NCI-H345 treated with DMSO at 0.1 percent for 48 hours (cell line): ENCODE data around the gene FREM1.
"Not testable (repeated sequence)": the region's sequence is repeated elsewhere in the genome, so short reads cannot be mapped to it uniquely, and the experiment has no call there.

Source experiments
- DNase-seq: peaks from one replicate; lab custom pipeline; 2025; ENCODE audit not compliant: unreplicated experiment; lab: John Stamatoyannopoulos, UW

Gene FREM1, protein sequence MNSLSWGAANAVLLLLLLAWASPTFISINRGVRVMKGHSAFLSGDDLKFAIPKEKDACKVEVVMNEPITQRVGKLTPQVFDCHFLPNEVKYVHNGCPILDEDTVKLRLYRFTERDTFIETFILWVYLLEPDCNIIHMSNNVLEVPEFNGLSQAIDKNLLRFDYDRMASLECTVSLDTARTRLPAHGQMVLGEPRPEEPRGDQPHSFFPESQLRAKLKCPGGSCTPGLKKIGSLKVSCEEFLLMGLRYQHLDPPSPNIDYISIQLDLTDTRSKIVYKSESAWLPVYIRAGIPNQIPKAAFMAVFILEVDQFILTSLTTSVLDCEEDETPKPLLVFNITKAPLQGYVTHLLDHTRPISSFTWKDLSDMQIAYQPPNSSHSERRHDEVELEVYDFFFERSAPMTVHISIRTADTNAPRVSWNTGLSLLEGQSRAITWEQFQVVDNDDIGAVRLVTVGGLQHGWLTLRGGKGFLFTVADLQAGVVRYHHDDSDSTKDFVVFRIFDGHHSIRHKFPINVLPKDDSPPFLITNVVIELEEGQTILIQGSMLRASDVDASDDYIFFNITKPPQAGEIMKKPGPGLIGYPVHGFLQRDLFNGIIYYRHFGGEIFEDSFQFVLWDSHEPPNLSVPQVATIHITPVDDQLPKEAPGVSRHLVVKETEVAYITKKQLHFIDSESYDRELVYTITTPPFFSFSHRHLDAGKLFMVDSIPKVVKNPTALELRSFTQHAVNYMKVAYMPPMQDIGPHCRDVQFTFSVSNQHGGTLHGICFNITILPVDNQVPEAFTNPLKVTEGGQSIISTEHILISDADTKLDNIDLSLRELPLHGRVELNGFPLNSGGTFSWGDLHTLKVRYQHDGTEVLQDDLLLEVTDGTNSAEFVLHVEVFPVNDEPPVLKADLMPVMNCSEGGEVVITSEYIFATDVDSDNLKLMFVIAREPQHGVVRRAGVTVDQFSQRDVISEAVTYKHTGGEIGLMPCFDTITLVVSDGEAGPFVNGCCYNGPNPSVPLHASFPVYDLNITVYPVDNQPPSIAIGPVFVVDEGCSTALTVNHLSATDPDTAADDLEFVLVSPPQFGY (N-terminal part only)

DNA sequence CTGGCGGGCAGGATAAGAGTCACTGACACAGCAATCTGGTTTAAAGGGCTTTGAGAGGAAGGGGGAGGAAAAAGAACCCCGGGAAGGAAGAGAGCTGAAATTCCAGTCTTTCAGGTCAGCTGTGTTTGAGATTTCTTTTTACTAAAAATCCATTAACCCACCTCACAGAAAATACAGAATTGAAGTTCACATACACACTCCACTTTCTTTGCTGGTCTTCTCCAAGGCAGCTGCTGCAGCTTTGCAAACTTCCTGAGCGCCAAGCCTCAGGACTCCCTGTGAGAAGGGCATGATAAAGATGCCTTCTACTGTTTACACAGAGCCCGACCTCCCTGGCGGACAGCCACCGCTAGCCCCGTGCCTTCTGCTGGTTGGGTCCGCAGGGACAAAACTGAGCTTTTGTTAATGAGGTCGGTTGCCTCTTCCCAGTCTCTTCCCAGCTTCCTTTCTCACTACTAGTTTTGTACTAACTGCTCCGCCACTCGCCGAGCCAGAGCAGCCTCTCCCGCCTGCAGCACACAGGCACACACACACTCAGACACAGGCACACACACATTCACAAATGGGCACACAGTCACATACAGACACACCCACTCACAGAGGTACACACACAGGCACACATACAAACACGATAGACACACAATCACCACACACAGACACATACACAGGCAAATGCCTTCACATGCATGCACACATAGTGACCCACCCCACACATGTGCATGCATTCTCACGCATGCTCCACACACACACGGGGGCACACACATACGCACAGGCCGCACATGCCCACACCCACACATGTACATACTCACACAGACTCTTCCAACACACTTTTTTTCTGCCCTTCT lies at the start of gene FREM1:
Gene FREM1 (minus strand): TSS at position 468 of the 845 bp plus-strand sequence. CDS start 41,451 bp downstream, outside the sequence.
- DNase-seq, result peak; percentile 34

DNA sequence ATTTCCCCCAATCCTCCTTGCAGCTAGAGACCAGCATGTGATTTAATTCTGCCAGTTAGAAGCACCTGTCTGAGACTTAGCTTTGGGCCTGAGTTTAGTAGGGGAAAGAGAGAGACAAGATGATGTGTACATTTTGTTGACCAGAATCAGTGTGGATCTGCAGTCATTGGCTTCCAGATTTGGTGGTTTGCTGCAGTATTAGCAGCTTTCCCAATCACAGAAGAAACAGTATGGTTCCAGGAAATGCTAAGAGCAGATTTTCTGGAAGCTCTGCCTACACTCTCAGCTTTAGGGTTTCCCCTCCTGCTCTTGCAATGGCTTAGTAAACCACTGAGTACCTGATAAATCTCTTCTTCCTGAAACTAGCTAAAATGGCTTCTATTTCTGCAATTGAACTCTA lies 48.8 kb upstream of the FREM1 start:
- DNase-seq, result no peak

DNA sequence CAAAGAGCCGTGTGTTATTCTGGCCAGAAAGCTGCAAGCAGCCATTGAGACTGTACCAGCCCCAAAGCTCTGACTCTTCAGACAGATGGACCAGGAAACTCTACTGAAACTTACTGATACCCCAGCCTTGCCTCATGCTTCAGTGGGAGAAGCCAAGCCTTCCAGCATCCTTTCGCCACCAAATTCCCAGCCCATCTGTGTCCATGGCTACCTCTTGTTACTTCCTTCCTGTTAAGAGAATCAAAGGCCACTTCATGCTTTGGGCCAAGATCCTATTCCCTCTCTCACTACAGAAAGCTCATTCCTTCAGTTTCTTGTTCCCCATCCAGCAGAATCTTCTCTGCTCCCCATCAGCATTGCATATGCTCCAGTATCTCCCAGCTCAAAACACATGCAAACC lies 46.9 kb upstream of the FREM1 start:
- no peak for DNase-seq

DNA sequence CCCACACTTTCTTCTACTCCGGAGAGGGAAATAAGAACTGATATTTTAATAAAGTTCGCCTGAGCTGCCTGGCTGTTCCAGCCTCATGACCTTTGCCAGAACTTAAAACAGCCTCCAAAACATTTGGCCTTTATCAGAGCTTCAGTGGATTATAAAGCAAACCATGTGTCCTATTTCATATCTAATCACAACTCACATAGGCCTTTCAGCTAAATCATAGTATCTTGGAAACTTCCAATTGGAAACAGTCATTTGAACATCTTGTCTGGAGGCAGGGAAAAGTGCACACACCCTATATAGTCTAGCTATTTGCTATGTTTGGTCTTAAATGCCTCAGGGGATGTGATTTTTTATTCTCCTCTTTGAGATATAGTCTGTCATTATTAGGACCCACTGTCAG lies 46.0 kb upstream of the FREM1 start:
- DNase-seq, result no peak

DNA sequence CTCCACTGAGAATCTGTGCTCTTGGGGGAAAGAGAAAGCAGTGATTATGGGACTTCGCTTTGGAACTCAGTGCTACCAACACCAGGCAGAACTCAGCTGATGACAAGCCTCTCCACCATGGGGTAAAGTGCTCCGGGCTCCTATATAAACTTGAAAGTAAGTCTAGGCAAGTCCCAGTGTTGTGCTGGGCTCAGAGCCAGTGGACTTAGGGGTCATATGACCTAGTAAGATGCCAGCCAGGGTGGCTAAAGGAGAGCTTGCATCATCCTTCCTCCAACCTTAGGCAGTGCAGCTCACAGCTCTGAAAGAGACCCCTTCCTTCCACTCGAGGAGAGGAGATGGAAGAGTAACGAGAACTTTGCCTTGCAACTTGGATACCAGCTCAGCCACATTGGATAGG lies 35.1 kb upstream of the FREM1 start:
- DNase-seq, result no peak

DNA sequence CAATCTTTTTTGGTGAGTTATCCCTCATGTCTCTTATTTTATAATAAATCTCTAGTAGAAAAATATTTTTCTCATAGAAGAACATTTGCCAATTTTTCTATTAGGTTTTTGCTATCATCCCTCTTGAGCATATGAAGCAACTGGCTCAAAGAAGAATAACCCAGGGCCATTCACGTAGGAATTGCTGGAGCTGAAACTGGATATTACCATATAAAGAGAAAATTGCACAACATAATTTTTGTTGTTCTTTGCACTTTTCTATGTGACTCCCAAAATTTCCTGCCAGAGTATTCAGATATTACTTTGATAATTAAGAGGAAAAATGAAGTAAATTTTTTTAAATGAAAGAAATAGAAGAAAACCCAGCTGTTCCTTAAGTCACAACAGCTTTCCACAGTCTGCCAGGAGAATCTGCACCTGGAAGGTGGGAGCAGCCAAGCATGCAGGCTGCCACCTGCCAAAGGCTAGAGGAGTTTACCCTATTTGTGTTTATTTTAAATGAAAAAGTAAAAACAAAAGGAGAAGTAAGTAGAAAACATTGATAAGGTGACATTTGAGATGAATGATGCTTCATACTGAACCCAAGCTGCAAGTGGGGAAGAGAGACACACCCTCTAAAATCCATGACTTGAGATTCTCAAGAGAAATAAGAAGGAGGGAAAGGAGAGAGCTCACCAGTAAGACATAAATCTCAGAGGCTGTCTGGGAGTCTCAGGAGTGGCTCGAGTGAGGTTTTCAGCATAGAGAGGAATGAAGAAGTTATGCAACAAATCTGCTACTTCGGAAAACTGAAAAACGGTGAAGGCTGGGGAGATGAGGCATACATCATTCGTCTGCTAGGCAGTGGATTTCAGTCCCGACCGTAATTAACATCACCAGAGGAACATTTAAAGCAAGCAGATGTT lies 31.5 kb upstream of the FREM1 start:
- no peak for DNase-seq

DNA sequence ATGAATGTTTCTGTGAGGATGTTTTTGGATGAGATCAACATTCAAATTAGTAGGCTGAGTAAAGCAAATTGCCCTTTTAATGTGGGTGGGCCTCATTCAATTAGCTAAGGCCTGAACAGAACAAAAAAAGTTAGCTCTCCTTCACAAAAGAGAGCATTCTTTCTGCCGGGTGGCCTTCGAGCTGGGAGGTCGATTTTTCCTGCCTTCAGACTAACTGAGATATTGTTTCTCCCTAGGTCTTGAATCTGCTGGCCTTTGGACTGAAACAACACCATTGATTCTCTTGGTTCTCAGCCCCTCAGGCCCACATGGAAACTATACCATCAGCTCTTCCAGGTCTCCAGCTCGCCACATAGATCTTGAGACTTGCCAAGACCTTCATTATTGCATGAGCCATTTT lies 29.1 kb upstream of the FREM1 start:
- DNase-seq, result no peak

DNA sequence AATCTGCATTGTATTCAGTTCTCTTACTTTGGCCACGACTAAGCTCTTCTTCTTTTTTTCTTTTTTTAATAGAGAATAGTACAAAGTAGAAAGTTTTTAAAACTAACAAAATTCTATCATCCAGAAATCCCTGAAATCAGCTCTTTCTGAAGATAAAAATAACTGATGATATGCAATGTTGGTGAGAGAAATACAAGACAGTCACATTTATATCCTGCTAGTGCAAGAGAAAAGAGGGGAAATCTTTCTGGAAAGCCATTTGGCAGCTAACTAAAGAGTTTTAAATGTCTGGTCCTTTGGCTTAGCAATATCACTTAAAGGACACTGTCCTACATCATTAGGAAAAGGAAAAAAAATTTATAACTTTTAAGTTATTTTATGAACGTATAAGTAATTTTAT lies 27.0 kb upstream of the FREM1 start:
- DNase-seq, result no peak

DNA sequence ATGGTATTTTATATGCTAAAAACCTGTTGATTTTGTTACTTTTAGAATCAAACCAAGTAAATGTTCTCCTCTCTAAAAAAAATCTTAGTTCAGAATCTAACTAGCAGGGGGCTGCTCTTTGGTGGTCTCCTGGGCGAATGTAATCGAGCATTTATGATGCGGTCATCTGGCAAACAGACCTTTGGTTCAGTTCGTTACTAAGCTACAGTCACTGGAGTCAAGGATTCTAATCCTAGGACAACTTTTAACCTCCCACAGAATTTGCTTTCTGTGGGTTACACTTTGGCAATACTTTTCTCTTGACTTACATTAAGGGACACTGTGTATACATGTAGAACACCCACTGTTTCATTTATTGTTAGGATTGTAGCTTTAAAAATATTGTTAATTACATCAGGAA lies 26.3 kb upstream of the FREM1 start:
- no peak for DNase-seq

DNA sequence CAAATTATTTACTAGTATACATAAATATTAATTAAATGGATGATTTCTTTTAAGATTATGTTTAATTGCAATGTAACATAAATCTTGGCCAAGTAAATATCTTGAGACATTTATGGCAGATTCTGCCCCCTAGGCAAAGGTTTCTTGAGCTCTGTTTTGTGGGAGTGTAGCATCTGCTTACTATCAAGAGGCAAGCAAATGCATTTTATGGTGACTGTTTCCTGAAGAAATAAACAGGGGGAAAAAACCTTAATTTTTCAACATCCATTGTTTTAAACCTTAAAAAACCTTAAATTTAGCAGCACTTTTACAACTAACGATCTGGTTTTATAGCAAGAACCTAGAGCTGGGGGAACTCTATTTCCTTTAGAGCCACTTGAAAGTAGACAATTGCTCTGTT lies 25.7 kb upstream of the FREM1 start:
- no peak for DNase-seq

DNA sequence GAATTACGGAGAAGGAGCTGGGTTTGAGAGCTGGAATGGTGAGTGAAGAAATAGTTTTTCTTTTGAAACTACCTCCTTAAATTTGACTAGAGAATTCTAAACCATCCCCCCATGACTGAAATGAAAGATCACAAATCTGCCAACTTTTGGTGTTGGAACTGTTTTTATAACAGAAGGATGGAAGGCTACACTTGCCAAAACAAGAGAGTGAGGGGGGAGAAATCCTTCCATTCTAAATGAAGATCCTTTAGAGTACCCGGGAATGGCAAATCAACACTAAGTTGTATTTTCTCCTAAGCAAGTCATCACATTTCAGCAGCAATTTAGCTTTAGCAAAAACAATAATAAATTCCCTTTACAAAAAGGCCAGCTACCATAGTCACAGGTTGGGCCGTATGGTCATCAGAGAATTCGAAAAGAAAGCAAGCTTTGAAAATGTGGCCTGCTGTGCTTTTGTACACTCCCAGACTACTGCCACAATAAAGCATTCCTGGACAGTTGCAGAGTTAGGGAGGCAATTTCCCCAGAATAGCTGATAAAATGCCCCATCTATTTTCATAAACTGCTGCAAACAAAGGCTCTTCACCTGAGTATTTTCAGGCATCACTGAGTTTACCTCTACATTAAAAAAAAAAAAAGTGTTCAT lies 25.0 kb upstream of the FREM1 start:
- DNase-seq, result no peak

DNA sequence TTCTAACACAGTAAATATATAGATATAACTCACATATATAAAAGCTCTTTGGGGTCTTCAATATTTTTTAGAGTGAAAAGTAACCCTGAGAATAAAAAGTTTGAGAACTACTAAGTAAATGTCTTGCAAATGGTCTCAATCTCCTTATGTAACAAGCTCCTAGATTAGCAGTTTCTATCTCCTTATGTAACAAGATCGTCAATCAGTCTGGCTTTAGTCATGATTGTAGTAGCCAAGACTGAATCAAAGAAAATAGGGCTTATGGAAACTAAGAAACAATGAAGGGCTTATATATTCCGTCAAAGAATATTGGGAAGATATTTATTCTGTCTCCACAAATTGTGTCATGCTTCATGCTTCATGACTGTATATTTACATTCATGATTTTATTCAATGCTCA lies 22.4 kb upstream of the FREM1 start:
- no peak for DNase-seq

DNA sequence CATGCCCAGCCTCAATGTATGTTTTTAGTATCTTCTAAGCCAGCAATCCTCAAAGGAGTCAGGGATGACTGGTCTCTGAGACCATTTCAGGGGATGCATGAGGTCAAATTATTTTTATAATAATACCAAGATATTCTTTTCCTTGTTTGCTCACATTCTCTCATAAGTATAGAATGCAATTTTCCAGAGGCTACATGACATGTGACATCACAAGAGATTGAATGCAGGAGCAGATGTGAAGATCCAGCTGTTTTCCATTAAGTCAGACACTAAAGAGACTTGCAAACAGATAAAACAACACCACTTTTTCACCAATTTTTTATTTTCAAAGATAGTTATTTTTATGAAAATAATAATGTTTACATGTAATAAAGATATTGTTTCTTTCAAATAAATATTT lies 22.0 kb upstream of the FREM1 start:
- DNase-seq, result no peak

DNA sequence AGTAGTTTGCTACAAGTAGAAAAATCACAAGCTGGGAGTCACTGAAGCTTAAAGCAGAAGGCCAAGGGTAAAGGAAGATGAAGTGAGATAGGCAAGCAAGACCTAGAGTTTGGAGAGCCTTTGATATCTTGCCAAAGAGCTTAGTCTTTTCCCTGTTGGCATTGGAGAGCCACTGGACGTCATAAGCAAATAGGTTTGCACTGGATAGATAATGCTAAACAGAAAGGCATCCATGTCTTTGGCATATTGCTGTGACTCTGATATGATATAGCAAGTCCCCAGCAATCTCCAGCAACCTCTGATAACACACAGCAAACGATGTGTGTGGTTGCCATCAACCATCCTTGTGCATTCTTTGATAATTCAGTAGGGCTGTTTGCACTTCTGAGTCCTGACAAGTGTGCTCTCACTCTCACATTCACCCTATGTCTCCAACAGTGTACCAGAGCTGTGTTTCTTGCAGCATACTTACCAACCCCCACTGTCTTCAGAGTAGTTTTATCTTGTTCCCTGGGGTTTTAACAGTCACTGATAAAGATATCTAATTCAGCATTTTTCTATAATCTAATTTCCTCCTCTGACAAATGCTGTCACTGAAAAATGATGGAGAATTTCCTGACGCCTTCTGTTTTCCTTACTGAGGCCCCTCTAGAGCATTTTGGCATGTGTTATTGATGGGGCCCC lies 16.9 kb upstream of the FREM1 start:
- no peak for DNase-seq

DNA sequence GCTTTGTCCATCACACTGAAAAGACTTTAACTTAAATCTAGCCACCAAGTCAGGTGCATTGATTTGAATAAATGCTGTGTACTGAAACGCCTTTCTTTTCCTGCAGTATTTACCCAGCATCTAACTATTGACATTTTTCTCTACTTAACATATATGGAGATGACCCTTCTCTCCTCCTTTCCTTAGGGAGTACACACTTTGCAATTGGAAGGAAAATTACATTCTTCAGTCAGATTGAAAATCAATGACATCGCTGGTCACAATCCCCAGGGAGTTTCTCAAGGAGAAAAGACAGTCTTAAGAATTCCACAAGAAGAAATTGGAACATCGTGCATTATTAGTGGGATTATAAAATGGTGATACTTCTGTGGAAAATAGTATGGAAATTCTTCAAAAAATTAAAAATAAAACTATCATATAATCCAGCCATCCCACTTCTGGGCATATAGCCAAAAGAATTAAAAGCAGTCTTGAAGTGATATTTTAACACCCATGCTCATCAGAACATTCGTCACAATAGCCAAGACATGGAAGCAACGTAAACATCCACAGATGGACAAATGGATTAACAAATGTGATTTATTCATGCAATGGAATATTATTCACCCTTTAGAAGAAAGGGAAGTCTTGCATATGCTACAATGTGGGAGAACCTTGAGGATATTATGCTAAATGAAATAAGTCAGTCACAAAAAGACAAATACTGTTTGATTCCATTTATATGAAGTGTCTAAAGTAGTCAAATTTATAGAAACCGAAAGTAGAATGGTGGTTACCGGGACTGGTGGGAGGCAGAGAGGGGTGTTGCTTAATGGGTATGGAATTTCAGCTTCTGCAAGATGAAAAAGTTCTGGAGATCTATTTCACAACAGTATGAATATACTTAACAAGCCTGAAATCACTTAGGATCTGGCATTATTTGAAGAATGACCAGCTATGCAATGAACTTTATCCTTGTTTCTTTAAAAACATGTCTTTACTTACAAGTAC lies 14.3 kb upstream of the FREM1 start:
- DNase-seq, result no peak

DNA sequence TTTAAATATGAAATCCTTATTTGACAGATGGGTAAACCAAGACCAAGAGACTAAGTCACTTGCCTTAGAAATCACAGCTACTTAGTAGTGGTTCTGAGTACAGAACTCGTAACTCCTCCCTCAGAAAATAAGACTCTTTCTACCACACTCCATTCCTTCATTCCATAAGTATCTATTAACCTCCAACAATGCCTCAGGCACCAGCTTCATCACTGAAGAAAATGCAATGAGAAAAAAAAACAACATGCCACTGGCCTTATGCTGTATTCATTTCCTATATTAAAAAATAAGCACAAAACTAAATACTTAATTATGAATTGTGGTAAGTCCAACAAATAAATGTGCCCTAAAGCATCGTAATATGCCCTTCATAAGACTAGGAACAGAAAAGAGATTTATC lies 13.5 kb upstream of the FREM1 start:
- DNase-seq, result no peak

DNA sequence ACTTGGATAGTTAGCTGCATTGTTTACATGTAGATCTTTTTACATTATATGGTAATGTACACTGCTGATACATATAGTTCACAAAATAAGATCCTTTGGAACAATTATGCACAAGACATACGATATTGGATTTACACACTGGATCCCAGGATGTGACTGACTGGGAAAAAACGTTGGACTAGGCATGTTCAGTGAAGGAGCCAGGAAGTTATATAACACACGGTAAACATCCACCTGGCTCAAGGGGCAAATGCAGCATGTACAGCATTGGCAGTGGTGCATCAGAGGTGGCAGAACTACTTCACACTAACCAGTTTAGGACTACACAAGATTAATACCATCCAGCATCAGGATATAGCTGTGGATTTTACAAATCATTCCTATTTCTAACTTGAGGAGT lies 10.6 kb upstream of the FREM1 start:
- not testable (repeated sequence) for DNase-seq

DNA sequence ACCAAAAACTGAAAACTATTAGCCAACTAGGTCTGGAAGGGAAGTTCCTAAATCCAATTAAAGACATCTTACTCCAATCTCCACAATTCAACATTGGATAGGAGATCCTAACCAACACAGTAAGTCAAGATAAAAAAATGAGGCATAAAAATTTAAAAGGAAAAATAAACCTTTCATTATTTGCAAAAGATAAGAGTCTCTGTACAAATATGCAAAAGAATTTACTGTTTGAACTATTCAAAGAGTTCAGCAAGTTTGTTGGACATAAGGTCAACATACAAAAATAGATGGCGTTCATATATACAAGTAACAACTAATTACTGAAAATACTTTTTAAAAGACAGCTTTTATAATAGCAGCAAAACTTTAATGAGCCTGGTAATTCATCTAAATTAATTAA lies 3.1 kb upstream of the FREM1 start:
- no peak for DNase-seq
